NCI-H2196 (cell line): ENCODE measurements around the gene GADD45A.

Experiments used
- DNase-seq: peaks from one replicate; lab custom pipeline; 2025; ENCODE audit not compliant: unreplicated experiment; lab: John Stamatoyannopoulos, UW

Gene GADD45A

GRCh38 chr1:67687649-67688048 lies 2.6 kb downstream of the GADD45A start:
- DNase-seq: no peak

GRCh38 chr1:67688526-67689219 lies 3.7 kb downstream of the GADD45A start:
- DNase-seq: no peak

- DNase-seq: no peak
Measured at GRCh38 chr1:67689267-67690017, 4.4 kb downstream of the GADD45A start.

DNA sequence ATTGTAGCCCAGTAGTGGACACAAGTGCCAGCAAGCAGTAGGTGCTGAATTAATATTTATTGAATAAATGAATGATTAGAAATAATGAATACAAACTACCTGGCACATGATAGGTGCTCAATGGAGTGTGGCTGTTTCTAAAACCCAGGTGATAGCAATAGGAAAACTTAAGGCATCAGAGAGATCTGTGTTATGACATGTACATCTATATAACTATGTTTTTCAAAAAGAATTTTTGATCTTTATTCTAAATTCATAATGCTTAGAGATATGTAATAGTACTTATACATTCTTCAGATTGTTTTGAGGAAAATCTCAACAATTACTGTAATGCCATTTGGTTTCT lies 5.0 kb downstream of the GADD45A start:
- DNase-seq: no peak

GRCh38 chr1:67690411-67690810 lies 5.4 kb downstream of the GADD45A start:
- DNase-seq: no peak

GRCh38 chr1:67691712-67692111 lies 6.7 kb downstream of the GADD45A start:
- no peak for DNase-seq

DNA sequence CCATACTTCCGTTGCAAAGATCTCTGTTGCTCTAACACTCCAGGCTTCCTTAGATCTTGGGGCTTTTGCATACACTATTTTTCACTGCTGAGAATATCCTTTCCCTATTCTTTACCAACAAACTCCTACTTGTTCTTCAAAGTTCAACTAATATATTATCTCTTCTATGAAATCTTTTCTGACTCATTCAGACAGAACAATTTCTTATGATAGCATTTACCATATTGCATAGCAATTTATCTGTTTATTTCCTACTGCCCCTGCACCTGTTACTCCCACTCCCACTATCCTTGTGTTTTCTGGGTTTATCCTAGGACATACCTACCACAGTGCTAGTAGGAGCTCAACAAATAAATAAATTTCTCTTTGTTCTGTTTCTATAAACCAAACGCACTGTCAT lies 11.0 kb downstream of the GADD45A start:
- no peak for DNase-seq

- no peak for DNase-seq
Measured at GRCh38 chr1:67696708-67697107, 11.7 kb downstream of the GADD45A start.

- peak; percentile 10 for DNase-seq
Measured at GRCh38 chr1:67700220-67700619, 15.2 kb downstream of the GADD45A start.

DNA sequence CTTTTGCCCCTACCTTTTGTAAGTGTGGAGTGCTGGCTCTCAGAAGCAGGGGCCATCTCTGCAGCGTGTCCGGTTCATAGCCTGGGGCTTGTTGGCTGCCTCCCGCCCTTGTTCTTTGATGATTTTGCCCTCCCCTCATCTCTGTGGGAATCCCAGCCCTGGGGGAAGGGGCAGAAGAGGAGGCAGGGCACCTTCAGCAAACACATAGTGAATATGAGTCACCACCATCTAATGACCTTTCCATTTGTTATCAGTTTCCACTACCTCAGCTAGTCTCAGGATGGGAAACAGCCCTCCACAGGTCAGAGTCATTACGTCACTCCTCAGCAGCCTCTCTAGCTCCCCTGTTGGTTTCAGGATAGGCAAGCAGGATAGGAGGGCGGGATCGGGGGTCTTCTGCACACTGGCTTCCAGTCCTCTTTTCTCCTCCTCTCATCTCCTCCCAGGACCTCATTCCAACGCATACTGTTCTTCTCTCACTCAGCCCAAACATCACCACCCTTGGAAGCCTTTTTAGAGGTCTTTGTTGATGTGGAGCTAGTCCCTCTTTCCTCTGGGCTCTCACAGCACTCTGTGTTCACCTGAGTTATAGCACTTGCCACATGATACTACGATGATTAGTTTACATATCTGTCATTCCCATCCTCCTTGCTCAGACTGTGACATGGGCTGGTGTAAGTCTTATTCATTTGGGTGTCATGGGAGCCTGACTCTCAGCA lies 15.8 kb downstream of the GADD45A start:
- DNase-seq: peak; percentile 42

DNA sequence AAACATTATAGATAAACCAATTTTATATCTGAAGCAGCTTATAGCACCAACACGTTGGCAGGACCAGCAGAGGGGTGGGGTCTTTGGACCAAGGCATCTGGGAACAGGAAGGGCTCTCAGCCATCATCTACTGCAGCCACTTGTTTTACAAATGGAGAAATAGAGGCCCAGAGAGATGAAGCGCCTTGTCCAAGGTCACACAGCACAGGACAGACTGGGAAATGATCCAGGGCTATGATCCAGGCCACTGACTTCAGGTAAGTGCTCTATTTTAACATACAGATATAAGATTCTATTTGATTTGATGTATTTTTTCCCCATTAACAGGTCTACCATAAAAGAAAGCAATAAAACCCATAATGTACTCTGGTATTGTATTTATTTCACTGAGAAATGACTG lies 16.9 kb downstream of the GADD45A start:
- no peak for DNase-seq

GRCh38 chr1:67704351-67704750 lies 19.4 kb downstream of the GADD45A start:
- no peak for DNase-seq

DNA sequence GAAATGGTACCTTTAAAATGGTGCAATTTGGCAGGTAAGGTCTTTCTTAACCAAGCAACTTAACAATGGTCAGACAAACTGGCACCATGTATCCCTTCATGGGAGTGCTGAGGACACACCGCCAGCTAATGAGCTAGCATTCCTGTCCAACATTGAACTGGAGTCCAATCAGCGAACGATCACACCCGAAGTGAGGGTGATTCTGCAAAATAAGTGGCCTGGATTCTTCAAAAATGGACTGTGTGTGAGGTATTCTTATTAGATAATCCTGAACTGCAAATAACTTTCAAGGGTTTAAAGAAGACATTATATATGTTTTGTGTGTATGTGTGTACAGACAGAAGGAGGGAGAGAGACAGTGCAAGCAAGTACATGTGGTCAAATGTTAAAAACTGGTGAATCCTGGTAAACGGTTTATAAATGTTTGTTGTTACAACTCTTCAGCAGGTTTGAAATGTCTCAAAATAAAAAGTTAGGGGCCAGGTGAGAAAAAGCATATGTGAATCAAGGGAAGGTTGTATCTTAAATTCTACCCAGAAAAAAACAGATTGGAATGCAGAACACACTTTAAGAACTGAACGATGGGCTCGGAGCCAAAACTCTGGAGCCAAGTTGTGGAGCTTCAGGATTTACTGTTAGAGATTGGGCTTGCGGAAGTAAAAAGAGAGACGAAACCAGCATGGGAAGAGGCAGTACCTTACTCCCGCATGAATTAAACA lies 20.9 kb downstream of the GADD45A start:
- DNase-seq: no peak

DNA sequence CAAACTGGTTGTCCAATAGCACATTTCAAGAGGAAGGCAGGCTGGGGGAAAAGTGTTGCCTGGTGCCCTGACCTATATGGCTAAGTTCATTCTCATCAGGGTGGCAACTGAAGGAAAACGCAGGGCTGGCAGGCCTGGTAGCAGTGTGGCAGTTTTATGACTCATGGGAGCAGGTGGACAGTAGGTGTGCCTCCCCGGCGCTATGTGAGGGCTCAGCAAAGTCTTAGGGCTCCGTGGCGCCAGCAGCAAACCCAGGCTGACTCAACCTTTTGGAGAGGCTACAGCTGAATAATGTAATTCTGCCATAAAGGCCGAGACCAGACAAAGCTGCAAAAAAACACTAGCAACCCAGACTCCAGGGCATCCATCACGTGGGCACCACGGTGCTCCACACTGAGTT lies 23.6 kb downstream of the GADD45A start:
- no peak for DNase-seq

DNA sequence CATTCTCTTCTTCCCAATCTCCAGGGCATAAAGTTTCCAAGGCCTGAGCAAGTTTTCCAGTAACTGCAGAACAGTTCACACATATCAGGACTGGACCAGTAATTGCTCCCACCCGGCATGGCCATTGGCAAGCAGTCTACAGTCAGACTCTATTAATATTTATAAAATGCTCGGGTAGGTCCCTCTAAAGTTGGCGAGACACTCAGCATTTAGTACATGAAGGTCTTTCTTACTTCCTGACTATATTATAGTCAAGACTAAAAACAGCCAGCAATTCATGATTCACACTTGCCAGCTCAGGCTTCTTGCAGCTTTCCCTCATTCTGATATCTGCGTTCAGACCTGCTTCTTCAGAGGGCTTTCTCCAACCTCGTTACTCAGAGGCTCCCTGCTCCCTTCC lies 25.4 kb downstream of the GADD45A start:
- DNase-seq: no peak

DNA sequence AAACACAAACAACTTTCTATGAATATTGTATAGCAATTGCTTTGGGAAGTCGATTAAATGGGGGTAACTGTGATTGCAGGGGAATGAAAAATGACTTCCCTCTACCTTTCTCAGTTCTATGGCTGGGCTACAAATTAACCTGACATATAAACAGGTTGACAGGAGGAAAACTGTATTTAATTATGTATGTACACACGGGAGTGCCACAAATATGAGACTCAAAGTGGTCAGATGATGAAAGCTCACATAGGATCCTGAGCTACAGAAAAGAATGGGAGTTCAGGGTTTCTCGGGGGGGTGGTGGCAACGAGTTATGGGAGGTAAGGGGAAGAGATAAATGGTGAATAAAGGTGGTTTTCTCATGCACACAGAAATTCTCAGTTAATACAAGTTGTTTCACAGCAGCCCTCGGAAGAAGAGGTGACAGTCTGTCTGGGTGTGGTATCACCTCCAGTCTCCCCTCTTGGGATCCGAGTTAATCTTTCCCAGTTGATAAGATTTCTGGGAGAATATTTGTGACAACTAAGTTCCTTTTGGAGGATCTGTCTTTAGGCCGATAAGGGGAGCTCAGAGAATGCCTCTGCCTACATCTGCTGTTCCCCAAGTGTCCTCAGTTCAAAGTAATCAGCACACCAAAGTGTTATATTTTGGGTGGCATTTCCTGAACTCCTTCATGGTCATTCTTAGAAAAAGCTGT lies 26.3 kb downstream of the GADD45A start:
- DNase-seq: no peak

DNA sequence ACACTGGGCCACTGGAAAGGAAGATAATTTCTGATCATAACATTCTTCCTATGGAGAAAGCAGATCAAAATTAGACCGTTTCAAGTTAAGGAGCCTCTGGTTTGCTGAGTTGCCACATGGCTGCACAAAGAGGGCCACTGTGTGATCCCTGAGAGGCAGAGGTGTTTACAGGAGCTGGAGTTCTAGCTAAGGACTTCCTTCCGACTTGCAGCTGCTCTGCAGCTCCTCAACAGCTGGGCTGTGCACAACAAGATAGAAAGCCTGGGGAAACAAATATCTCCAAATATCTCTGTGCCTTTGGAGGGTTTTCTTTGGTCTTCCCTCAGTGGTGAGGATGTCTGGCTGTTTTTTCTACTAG lies 26.8 kb downstream of the GADD45A start:
- no peak for DNase-seq

- peak; percentile 66 for DNase-seq
Measured at GRCh38 chr1:67713057-67713846, 28.3 kb downstream of the GADD45A start.

GRCh38 chr1:67715819-67716218 lies 30.8 kb downstream of the GADD45A start:
- DNase-seq: no peak

GRCh38 chr1:67716800-67717199 lies 31.8 kb downstream of the GADD45A start:
- peak; percentile 68 for DNase-seq
